HEK293 (cell line): ENCODE data around the gene ATXN10.

Experiments
- KLF1 ChIP-seq: fragments of 450-650 bp; formaldehyde crosslinking; IDR thresholded peaks from 2 replicates; pipeline ENCODE4 v1.5.1; 2016; ENCODE audit warnings: missing biosample characterization, missing genetic modification characterization
- KLF10 ChIP-seq: fragments of 450-650 bp; IDR thresholded peaks from 2 replicates; pipeline ENCODE4 v1.5.1; 2018; ENCODE audit warnings: missing biosample characterization, mild to moderate bottlenecking, missing genetic modification characterization
- MYNN ChIP-seq: fragments of 450-650 bp; formaldehyde crosslinking; IDR thresholded peaks from 2 replicates; pipeline ENCODE4 v1.5.1; 2016; ENCODE audit warnings: missing biosample characterization, missing genetic modification characterization, borderline replicate concordance
- SCRT2 ChIP-seq: fragments of 450-650 bp; formaldehyde crosslinking; IDR thresholded peaks from 2 replicates; pipeline ENCODE4 v1.5.1; 2016; ENCODE audit warnings: missing biosample characterization, missing genetic modification characterization
- SP3 ChIP-seq: fragments of 450-650 bp; formaldehyde crosslinking; IDR thresholded peaks from 2 replicates; pipeline ENCODE4 v1.5.1; 2016; ENCODE audit warnings: missing biosample characterization, missing genetic modification characterization
- TRIM28 ChIP-seq: IDR thresholded peaks from 2 replicates; pipeline ENCODE4 v1.6.1; 2011; ENCODE audit warnings: low read length, control low read depth, borderline replicate concordance
- ZFHX2 ChIP-seq: fragments of 450-650 bp; formaldehyde crosslinking; conservative IDR thresholded peaks from 2 replicates; pipeline ENCODE4 v1.5.1; 2016; ENCODE audit warnings: missing biosample characterization, missing genetic modification characterization
- ZNF10 ChIP-seq: fragments of 450-650 bp; formaldehyde crosslinking; IDR thresholded peaks from 2 replicates; pipeline ENCODE4 v1.5.1; 2017; ENCODE audit warnings: missing biosample characterization, missing genetic modification characterization
- ZNF112 ChIP-seq: fragments of 450-650 bp; formaldehyde crosslinking; IDR thresholded peaks from 2 replicates; pipeline ENCODE4 v1.5.0; 2017; ENCODE audit warnings: missing biosample characterization, missing genetic modification characterization
- ZNF114 ChIP-seq: fragments of 450-650 bp; formaldehyde crosslinking; IDR thresholded peaks from 2 replicates; pipeline ENCODE4 v1.5.0; 2017; ENCODE audit warnings: missing biosample characterization, missing genetic modification characterization
- ZNF146 ChIP-seq: fragments of 450-650 bp; formaldehyde crosslinking; IDR thresholded peaks from 2 replicates; pipeline ENCODE4 v1.5.1; 2016; ENCODE audit warnings: missing biosample characterization, missing genetic modification characterization
- ZNF16 ChIP-seq: fragments of 450-650 bp; formaldehyde crosslinking; IDR thresholded peaks from 2 replicates; pipeline ENCODE4 v1.5.1; 2016; ENCODE audit warnings: low read depth, missing biosample characterization, missing genetic modification characterization
- ZNF211 ChIP-seq: fragments of 450-650 bp; formaldehyde crosslinking; IDR thresholded peaks from 2 replicates; pipeline ENCODE4 v1.5.1; 2016; ENCODE audit warnings: low read depth, missing biosample characterization, missing genetic modification characterization
- ZNF350 ChIP-seq: fragments of 450-650 bp; formaldehyde crosslinking; IDR thresholded peaks from 2 replicates; pipeline ENCODE4 v1.5.0; 2017; ENCODE audit warnings: missing biosample characterization, mild to moderate bottlenecking, missing genetic modification characterization
- ZNF501 ChIP-seq: fragments of 450-650 bp; formaldehyde crosslinking; IDR thresholded peaks from 2 replicates; pipeline ENCODE4 v1.5.1; 2016; ENCODE audit warnings: missing biosample characterization, missing genetic modification characterization
- ZNF510 ChIP-seq: fragments of 450-650 bp; formaldehyde crosslinking; IDR thresholded peaks from 2 replicates; pipeline ENCODE4 v1.5.1; 2018; ENCODE audit warnings: mild to moderate bottlenecking, missing genetic modification characterization, missing biosample characterization; ENCODE audit not compliant: insufficient replicate concordance
- ZNF548 ChIP-seq: fragments of 450-650 bp; formaldehyde crosslinking; IDR thresholded peaks from 2 replicates; pipeline ENCODE4 v1.5.1; 2016; ENCODE audit warnings: missing biosample characterization, missing genetic modification characterization
- ZNF560 ChIP-seq: fragments of 450-650 bp; formaldehyde crosslinking; IDR thresholded peaks from 2 replicates; pipeline ENCODE4 v1.5.1; 2017; ENCODE audit warnings: missing biosample characterization, missing genetic modification characterization, borderline replicate concordance
- ZNF623 ChIP-seq: fragments of 450-650 bp; formaldehyde crosslinking; IDR thresholded peaks from 2 replicates; pipeline ENCODE4 v1.5.1; 2016; ENCODE audit warnings: missing biosample characterization, missing genetic modification characterization
- ZNF629 ChIP-seq: fragments of 450-650 bp; formaldehyde crosslinking; IDR thresholded peaks from 2 replicates; pipeline ENCODE4 v1.5.1; 2017; ENCODE audit warnings: missing biosample characterization, missing genetic modification characterization
- ZNF670 ChIP-seq: fragments of 450-650 bp; formaldehyde crosslinking; IDR thresholded peaks from 2 replicates; pipeline ENCODE4 v1.5.1; 2016; ENCODE audit warnings: missing biosample characterization, missing genetic modification characterization, low read depth
- ZNF777 ChIP-seq: fragments of 450-650 bp; formaldehyde crosslinking; IDR thresholded peaks from 2 replicates; pipeline ENCODE4 v1.5.1; 2017; ENCODE audit warnings: missing biosample characterization, missing genetic modification characterization, borderline replicate concordance
- ZNF837 ChIP-seq: fragments of 450-650 bp; formaldehyde crosslinking; IDR thresholded peaks from 2 replicates; pipeline ENCODE4 v1.5.1; 2016; ENCODE audit warnings: missing biosample characterization, missing genetic modification characterization
- TF ChIP-seq, protein P1 (sequence below): fragments of 450-650 bp; formaldehyde crosslinking; IDR thresholded peaks from 2 replicates; pipeline ENCODE4 v1.5.1; 2017; ENCODE audit warnings: missing biosample characterization, missing genetic modification characterization
- TF ChIP-seq, protein P2 (sequence below): fragments of 450-650 bp; formaldehyde crosslinking; IDR thresholded peaks from 2 replicates; pipeline ENCODE4 v1.5.1; 2016; ENCODE audit warnings: missing biosample characterization, missing genetic modification characterization, borderline replicate concordance
- TF ChIP-seq, protein P3 (sequence below): fragments of 450-650 bp; formaldehyde crosslinking; IDR thresholded peaks from 2 replicates; pipeline ENCODE4 v1.5.1; 2017; ENCODE audit warnings: missing biosample characterization, missing genetic modification characterization
- TF ChIP-seq, protein P4 (sequence below): fragments of 450-650 bp; formaldehyde crosslinking; IDR thresholded peaks from 2 replicates; pipeline ENCODE4 v1.5.1; 2017; ENCODE audit warnings: missing biosample characterization, mild to moderate bottlenecking, missing genetic modification characterization, moderate library complexity
- TF ChIP-seq, protein P5 (sequence below): fragments of 450-650 bp; formaldehyde crosslinking; IDR thresholded peaks from 2 replicates; pipeline ENCODE4 v1.5.1; 2016; ENCODE audit warnings: missing biosample characterization, missing genetic modification characterization
- TF ChIP-seq, protein P6 (sequence below): sonication (generic); formaldehyde crosslinking; IDR thresholded peaks from 2 replicates; pipeline ENCODE4 v1.8.1; 2022; ENCODE audit warnings: mild to moderate bottlenecking, moderate library complexity, missing genetic modification reagents

ATXN10 gene

DNA sequence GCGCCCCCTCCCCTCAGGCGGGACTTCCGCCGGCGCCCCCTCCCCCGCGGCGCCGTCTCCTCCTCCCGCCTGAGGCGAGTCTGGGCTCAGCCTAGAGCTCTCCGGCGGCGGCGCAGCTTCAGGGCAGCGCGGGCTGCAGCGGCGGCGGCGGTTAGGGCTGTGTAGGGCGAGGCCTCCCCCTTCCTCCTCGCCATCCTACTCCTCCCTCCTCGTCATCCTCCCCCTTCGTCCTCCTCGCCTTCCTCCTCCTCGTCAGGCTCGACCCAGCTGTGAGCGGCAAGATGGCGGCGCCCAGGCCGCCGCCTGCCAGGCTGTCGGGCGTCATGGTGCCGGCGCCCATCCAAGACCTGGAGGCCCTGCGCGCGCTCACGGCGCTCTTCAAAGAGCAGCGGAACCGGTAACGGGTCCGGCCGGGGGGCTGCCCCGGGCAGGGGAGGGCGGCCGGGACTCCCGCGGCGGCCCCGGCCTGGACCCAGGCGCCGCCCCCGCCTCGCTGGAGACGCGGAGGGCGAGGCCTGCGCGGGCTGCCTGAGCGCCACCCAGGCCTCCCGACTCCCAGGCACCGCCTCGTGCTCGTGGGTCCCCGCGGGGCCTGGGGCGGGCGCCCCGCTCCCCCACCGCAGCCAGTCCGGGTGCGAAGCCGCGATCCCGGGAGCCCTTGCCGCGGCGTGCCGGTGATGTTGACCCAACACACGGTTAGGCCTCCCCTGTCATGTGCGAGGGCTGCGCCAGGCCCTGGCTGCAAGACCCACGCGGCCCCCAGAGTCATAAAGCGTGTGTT, at the start of gene ATXN10 (continued):
- TF ChIP-seq ZFHX2 (tag by site-specific recombination) = peak; percentile 88
- no peak for TF ChIP-seq ZNF211 (tag by site-specific recombination)
- TF ChIP-seq ZNF670 = no peak
- no peak for TF ChIP-seq ZNF560 (tag by site-specific recombination)
- TF ChIP-seq ZNF510 = no peak
- peak; percentile 70 for TF ChIP-seq KLF1
- peak; percentile 87 for TF ChIP-seq SP3 (tag by site-specific recombination)
- no peak for TF ChIP-seq ZNF623 (tag by site-specific recombination)
- no peak for TF ChIP-seq ZNF350 (tag by site-specific recombination)
- no peak for TF ChIP-seq ZNF112 (tag by site-specific recombination)
- no peak for TF ChIP-seq ZNF146
- no peak for TF ChIP-seq ZNF837 (tag by site-specific recombination)
- TF ChIP-seq, protein P1, sequence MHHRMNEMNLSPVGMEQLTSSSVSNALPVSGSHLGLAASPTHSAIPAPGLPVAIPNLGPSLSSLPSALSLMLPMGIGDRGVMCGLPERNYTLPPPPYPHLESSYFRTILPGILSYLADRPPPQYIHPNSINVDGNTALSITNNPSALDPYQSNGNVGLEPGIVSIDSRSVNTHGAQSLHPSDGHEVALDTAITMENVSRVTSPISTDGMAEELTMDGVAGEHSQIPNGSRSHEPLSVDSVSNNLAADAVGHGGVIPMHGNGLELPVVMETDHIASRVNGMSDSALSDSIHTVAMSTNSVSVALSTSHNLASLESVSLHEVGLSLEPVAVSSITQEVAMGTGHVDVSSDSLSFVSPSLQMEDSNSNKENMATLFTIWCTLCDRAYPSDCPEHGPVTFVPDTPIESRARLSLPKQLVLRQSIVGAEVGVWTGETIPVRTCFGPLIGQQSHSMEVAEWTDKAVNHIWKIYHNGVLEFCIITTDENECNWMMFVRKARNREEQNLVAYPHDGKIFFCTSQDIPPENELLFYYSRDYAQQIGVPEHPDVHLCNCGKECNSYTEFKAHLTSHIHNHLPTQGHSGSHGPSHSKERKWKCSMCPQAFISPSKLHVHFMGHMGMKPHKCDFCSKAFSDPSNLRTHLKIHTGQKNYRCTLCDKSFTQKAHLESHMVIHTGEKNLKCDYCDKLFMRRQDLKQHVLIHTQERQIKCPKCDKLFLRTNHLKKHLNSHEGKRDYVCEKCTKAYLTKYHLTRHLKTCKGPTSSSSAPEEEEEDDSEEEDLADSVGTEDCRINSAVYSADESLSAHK (tag by site-specific recombination) = no peak
- no peak for TF ChIP-seq SCRT2 (tag by site-specific recombination)
- TF ChIP-seq MYNN = no peak
- TF ChIP-seq KLF10 (tag by site-specific recombination) = peak; percentile 93
- TF ChIP-seq ZNF629 (tag by site-specific recombination) = peak; percentile 54; the same call in 1 of the 2 replicates
- TF ChIP-seq ZNF548 (tag by site-specific recombination) = no peak
- TF ChIP-seq ZNF114 (tag by site-specific recombination) = no peak
- TF ChIP-seq, protein P2, sequence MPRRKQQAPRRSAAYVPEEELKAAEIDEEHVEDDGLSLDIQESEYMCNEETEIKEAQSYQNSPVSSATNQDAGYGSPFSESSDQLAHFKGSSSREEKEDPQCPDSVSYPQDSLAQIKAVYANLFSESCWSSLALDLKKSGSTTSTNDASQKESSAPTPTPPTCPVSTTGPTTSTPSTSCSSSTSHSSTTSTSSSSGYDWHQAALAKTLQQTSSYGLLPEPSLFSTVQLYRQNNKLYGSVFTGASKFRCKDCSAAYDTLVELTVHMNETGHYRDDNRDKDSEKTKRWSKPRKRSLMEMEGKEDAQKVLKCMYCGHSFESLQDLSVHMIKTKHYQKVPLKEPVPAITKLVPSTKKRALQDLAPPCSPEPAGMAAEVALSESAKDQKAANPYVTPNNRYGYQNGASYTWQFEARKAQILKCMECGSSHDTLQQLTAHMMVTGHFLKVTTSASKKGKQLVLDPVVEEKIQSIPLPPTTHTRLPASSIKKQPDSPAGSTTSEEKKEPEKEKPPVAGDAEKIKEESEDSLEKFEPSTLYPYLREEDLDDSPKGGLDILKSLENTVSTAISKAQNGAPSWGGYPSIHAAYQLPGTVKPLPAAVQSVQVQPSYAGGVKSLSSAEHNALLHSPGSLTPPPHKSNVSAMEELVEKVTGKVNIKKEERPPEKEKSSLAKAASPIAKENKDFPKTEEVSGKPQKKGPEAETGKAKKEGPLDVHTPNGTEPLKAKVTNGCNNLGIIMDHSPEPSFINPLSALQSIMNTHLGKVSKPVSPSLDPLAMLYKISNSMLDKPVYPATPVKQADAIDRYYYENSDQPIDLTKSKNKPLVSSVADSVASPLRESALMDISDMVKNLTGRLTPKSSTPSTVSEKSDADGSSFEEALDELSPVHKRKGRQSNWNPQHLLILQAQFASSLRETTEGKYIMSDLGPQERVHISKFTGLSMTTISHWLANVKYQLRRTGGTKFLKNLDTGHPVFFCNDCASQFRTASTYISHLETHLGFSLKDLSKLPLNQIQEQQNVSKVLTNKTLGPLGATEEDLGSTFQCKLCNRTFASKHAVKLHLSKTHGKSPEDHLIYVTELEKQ (tag by site-specific recombination) = no peak
- TF ChIP-seq, protein P3, sequence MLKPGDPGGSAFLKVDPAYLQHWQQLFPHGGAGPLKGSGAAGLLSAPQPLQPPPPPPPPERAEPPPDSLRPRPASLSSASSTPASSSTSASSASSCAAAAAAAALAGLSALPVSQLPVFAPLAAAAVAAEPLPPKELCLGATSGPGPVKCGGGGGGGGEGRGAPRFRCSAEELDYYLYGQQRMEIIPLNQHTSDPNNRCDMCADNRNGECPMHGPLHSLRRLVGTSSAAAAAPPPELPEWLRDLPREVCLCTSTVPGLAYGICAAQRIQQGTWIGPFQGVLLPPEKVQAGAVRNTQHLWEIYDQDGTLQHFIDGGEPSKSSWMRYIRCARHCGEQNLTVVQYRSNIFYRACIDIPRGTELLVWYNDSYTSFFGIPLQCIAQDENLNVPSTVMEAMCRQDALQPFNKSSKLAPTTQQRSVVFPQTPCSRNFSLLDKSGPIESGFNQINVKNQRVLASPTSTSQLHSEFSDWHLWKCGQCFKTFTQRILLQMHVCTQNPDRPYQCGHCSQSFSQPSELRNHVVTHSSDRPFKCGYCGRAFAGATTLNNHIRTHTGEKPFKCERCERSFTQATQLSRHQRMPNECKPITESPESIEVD = no peak
- no peak for TF ChIP-seq ZNF16
- TF ChIP-seq, protein P4, sequence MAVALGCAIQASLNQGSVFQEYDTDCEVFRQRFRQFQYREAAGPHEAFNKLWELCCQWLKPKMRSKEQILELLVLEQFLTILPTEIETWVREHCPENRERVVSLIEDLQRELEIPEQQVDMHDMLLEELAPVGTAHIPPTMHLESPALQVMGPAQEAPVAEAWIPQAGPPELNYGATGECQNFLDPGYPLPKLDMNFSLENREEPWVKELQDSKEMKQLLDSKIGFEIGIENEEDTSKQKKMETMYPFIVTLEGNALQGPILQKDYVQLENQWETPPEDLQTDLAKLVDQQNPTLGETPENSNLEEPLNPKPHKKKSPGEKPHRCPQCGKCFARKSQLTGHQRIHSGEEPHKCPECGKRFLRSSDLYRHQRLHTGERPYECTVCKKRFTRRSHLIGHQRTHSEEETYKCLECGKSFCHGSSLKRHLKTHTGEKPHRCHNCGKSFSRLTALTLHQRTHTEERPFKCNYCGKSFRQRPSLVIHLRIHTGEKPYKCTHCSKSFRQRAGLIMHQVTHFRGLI (tag by site-specific recombination) = peak; percentile 25; the same call in 1 of the 2 replicates
- TF ChIP-seq, protein P5, sequence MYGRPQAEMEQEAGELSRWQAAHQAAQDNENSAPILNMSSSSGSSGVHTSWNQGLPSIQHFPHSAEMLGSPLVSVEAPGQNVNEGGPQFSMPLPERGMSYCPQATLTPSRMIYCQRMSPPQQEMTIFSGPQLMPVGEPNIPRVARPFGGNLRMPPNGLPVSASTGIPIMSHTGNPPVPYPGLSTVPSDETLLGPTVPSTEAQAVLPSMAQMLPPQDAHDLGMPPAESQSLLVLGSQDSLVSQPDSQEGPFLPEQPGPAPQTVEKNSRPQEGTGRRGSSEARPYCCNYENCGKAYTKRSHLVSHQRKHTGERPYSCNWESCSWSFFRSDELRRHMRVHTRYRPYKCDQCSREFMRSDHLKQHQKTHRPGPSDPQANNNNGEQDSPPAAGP (tag by site-specific recombination) = peak; percentile 66; the same call in 1 of the 2 replicates
- no peak for TF ChIP-seq TRIM28
- TF ChIP-seq, protein P6, sequence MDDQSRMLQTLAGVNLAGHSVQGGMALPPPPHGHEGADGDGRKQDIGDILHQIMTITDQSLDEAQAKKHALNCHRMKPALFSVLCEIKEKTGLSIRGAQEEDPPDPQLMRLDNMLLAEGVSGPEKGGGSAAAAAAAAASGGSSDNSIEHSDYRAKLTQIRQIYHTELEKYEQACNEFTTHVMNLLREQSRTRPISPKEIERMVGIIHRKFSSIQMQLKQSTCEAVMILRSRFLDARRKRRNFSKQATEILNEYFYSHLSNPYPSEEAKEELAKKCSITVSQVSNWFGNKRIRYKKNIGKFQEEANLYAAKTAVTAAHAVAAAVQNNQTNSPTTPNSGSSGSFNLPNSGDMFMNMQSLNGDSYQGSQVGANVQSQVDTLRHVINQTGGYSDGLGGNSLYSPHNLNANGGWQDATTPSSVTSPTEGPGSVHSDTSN = no peak
- peak; percentile 55; the same call in 1 of the 2 replicates for TF ChIP-seq ZNF501 (tag by site-specific recombination)
- TF ChIP-seq ZNF10 (tag by site-specific recombination) = no peak
- TF ChIP-seq ZNF777 = no peak
